Liver (tissue), 9 donors: ENCODE data around the gene MRPL44. TPM values are rescaled to one million over a fixed set of nuclear protein-coding genes. Genes with fewer than 3 reads are reported as not detected.

Source experiments
- DNase-seq: peaks from one replicate; pipeline ENCODE4 v3.0.0-alpha.2; 2017; ENCODE audit warnings: low spot score
- H3K27ac ChIP-seq, 2 donors: one replicate each; pipeline ENCODE4 v1.7.0; 2013; ENCODE audit warnings: inconsistent platforms in 2 of 2, low read length in 2 of 2, control low read depth in 1 of 2, low read depth in 1 of 2, mild to moderate bottlenecking in 1 of 2
- H3K27me3 ChIP-seq, 4 donors: one replicate each; pipeline versions ENCODE4 v1.6.1 to v1.7.0; 2013; ENCODE audit warnings: low read length in 3 of 4, inconsistent platforms in 1 of 4, mild to moderate bottlenecking in 1 of 4, moderate library complexity in 1 of 4; ENCODE audit not compliant: control insufficient read depth in 4 of 4, insufficient read depth in 4 of 4
- H3K36me3 ChIP-seq, 4 donors: one replicate each; pipeline versions ENCODE4 v1.6.1 to v1.7.0; 2013; ENCODE audit warnings: low read length in 3 of 4, mild to moderate bottlenecking in 3 of 4, low read depth in 1 of 4, moderate library complexity in 1 of 4; ENCODE audit not compliant: control insufficient read depth in 4 of 4, insufficient read depth in 3 of 4
- H3K4me1 ChIP-seq, 4 donors: one replicate each; pipeline versions ENCODE4 v1.6.1 to v1.7.0; 2013; ENCODE audit warnings: low read length in 3 of 4, mild to moderate bottlenecking in 3 of 4, moderate library complexity in 1 of 4; ENCODE audit not compliant: control insufficient read depth in 4 of 4, insufficient read depth in 4 of 4
- H3K4me3 ChIP-seq, 3 donors: one replicate each; pipeline versions ENCODE4 v1.6.1 to v1.7.0; 2013; ENCODE audit warnings: low read length in 3 of 3, control low read depth in 1 of 3, low read depth in 1 of 3, mild to moderate bottlenecking in 1 of 3
- H3K9ac ChIP-seq, 2 donors: one replicate each; pipeline ENCODE4 v1.7.0; 2013; ENCODE audit warnings: low read length in 2 of 2, mild to moderate bottlenecking in 2 of 2, moderate library complexity in 2 of 2, control low read depth in 1 of 2, low read depth in 1 of 2
- H3K9me3 ChIP-seq, 4 donors: one replicate each; pipeline versions ENCODE4 v1.6.1 to v1.7.0; 2013; ENCODE audit warnings: low read length in 3 of 4; ENCODE audit not compliant: control insufficient read depth in 4 of 4
- CTCF ChIP-seq: fragments of 150-350 bp; IDR thresholded peaks from 2 replicates; pipeline ENCODE4 v1.5.1; 2017; ENCODE audit warnings: improper control_type of control experiment, low read depth, low read length; ENCODE audit not compliant: missing input control
- FOXA1 ChIP-seq: IDR thresholded peaks from 2 replicates; pipeline ENCODE4 v1.6.1; 2016; ENCODE audit warnings: antibody characterized with exemption
- HNF4A ChIP-seq, 2 donors: conservative IDR thresholded peaks; 2 replicates each; pipeline ENCODE4 v1.6.1; 2016; ENCODE audit warnings: antibody characterized with exemption in 2 of 2, mild to moderate bottlenecking in 2 of 2
- MAX ChIP-seq: IDR thresholded peaks from 2 replicates; pipeline ENCODE4 v1.6.1; 2016; ENCODE audit warnings: antibody characterized with exemption
- RAD21 ChIP-seq, 2 donors: IDR thresholded peaks; 2 replicates each; pipeline ENCODE4 v1.6.1; 2016; ENCODE audit warnings: antibody characterized with exemption in 2 of 2, mild to moderate bottlenecking in 2 of 2
- RXRA ChIP-seq, 2 donors: IDR thresholded peaks; 2 replicates each; pipeline ENCODE4 v1.6.1; 2017 to 2018; ENCODE audit warnings: antibody characterized with exemption in 2 of 2, mild to moderate bottlenecking in 1 of 2
- SP1 ChIP-seq: IDR thresholded peaks from 2 replicates; pipeline ENCODE4 v1.6.1; 2018; ENCODE audit warnings: antibody characterized with exemption, mild to moderate bottlenecking
- YY1 ChIP-seq: IDR thresholded peaks from 2 replicates; pipeline ENCODE4 v1.6.1; 2016; ENCODE audit warnings: antibody characterized with exemption, mild to moderate bottlenecking
- WGBS: extraction: QIAGEN DNeasy Blood & Tissue Kit; methylation state at CpG from one replicate; pipeline ENCODE4 v1.1.7; 2013; 5-methylcytosine and 5-hydroxymethylcytosine counted together
- polyA plus RNA-seq, 2 donors: library from polyadenylated mRNA; stranded (reverse) in 1 of 2; unstranded in 1 of 2; fragments of 200-250 nt in 1 of 2; fragments of >200 nt in 1 of 2; fragmentation: Nextera tagmentation in 1 of 2; extraction: Ambion mirVana in 1 of 2; gene quantifications; one replicate each; pipeline versions ENCODE4 v1.2.1 to v1.2.3, GENCODE V29; 2013 to 2015
- total RNA-seq, 2 donors: library from RNA; depleted of rRNA; stranded (reverse); fragments of >200 nt; gene quantifications; one replicate each; pipeline ENCODE4 v1.2.3, GENCODE V29; 2014
- donor health status: healthy.
- donor health status: healthy.
- donor health status: healthy.
- donor health status: healthy.
- donor health status: healthy.

The MRPL44 gene
- total and polyA plus RNA-seq, 4 donors = 19.0 to 27.8 (median 23.8) TPM

GRCh38 chr2:223991611-223992010, 34.3 kb downstream of the MRPL44 start:
- WGBS = 88% methylated on average over 12 of the region's 12 CpGs
- DNase-seq = no peak
- H3K4me3 ChIP-seq = no peak overlapping the region
- H3K4me1 ChIP-seq = peaks cover 0 to 3% (median 0%) of the 10 kb centered on the region in 4 donors
- H3K9ac ChIP-seq = no peak overlapping the region
- no peaks in the 10 kb centered on the region for H3K27me3 ChIP-seq
- no peak for TF ChIP-seq FOXA1
- TF ChIP-seq CTCF = no peak
- TF ChIP-seq HNF4A (conservative IDR thresholded peaks at IDR 0.05) = no peak
- TF ChIP-seq YY1 = no peak
- TF ChIP-seq SP1 = no peak
- no peak for TF ChIP-seq MAX
- H3K36me3 ChIP-seq = no peaks in the 10 kb centered on the region
- H3K27ac ChIP-seq = no peak overlapping the region
- H3K9me3 ChIP-seq = no peaks in the 10 kb centered on the region

GRCh38 chr2:223993634-223994232, 36.5 kb downstream of the MRPL44 start:
- Histone ChIP-seq H3K9ac (no peak overlapping the region), H3K4me1 (peaks cover 0 to 3% (median 0%) of the 10 kb centered on the region in 4 donors), H3K27me3 (no peaks in the 10 kb centered on the region), H3K9me3 (no peaks in the 10 kb centered on the region), H3K27ac (no peak overlapping the region), H3K4me3 (no peak overlapping the region), H3K36me3 (no peaks in the 10 kb centered on the region)
- TF ChIP-seq RXRA (IDR thresholded peaks at IDR 0.05) (no peak), CTCF (peak; percentile 77), RAD21 (IDR thresholded peaks at IDR 0.05) (peak; percentile 88 to 95)
- no peak for DNase-seq
- 31% methylated on average over 5 of the region's 5 CpGs for WGBS

GRCh38 chr2:223994562-223995162, 37.4 kb downstream of the MRPL44 start:
- no peak overlapping the region for H3K4me3 ChIP-seq
- no peak for DNase-seq
- H3K4me1 ChIP-seq = peaks cover 0 to 3% (median 0%) of the 10 kb centered on the region in 4 donors
- H3K27ac ChIP-seq = no peak overlapping the region
- no peak for TF ChIP-seq FOXA1
- H3K27me3 ChIP-seq = no peaks in the 10 kb centered on the region
- 82% methylated on average over 4 of the region's 4 CpGs for WGBS
- H3K9me3 ChIP-seq = no peaks in the 10 kb centered on the region
- no peaks in the 10 kb centered on the region for H3K36me3 ChIP-seq
- H3K9ac ChIP-seq = no peak overlapping the region
